B cell (primary cell): ENCODE results near the gene LRRC8E. TPM values are rescaled to one million over a fixed set of nuclear protein-coding genes. Genes with fewer than 3 reads are reported as not detected.

ENCODE experiments used
- ATAC-seq: fragments of 200-7000 bp; cut with Tn5 transposase; one replicate; pipeline ENCODE4 v1.10.0; 2021; ENCODE audit warnings: low read depth, mild to moderate bottlenecking, moderate number of reproducible peaks, moderate library complexity
- CTCF ChIA-PET: fragments of 350-600 bp; sonication (Branson Sonifier 250); formaldehyde crosslinking; loops from one replicate; lab custom pipeline; 2021; ENCODE audit warnings: antibody characterized with exemption, inconsistent platforms; lab: Charles Lee
- POLR2A ChIA-PET: fragments of 350-600 bp; sonication (Branson Sonifier 250); formaldehyde crosslinking; loops from one replicate; lab custom pipeline; 2021; ENCODE audit warnings: antibody characterized with exemption; lab: Charles Lee
- DNase-seq: peaks from one replicate; pipeline ENCODE4 v3.0.0; 2013
- H2AFZ ChIP-seq: 2 replicates; pipeline ENCODE4 v1.6.1; 2012; ENCODE audit warnings: mild to moderate bottlenecking, low read depth, low read length; ENCODE audit not compliant: insufficient read depth, poor library complexity, severe bottlenecking
- H3K27ac ChIP-seq, 2 donors: 1 replicate in 1 of 2; 2 replicates in 1 of 2; pipeline ENCODE4 v1.5.1; 2012 to 2013; ENCODE audit warnings: low read length in 2 of 2, mild to moderate bottlenecking in 2 of 2, moderate library complexity in 1 of 2
- H3K27me3 ChIP-seq, 4 experiments: fragments of 200-600 bp in 1 of 4; sonication (generic) in 1 of 4; replicated peaks in 1 of 4; 1 replicate in 2 of 4; 2 replicates in 2 of 4; pipeline versions ENCODE4 v1.6.1 to v1.7.0; 2013 to 2016; ENCODE audit warnings: low read length in 3 of 4, mild to moderate bottlenecking in 2 of 4, mixed read lengths in 1 of 4, moderate library complexity in 1 of 4; ENCODE audit not compliant: insufficient read depth in 4 of 4, control insufficient read depth in 3 of 4; ENCODE audit errors: control extremely low read depth in 1 of 4
- H3K36me3 ChIP-seq, 2 experiments: replicated peaks in 1 of 2; 1 replicate in 1 of 2; 2 replicates in 1 of 2; pipeline versions ENCODE4 v1.6.1 to v1.7.1; 2013; ENCODE audit warnings: low read length in 1 of 2; ENCODE audit not compliant: insufficient read depth in 2 of 2, control insufficient read depth in 1 of 2; ENCODE audit errors: control extremely low read depth in 1 of 2, extremely low read depth in 1 of 2
- H3K4me1 ChIP-seq, 2 donors: fragments of 200-600 bp in 1 of 2; sonication (generic) in 1 of 2; 1 replicate in 1 of 2; 2 replicates in 1 of 2; pipeline versions ENCODE4 v1.5.1 to v1.6.1; 2013 to 2017; ENCODE audit warnings: low read length in 2 of 2; ENCODE audit not compliant: control insufficient read depth in 2 of 2, insufficient read depth in 2 of 2
- H3K4me2 ChIP-seq: replicated peaks from 2 replicates; pipeline ENCODE3; 2012; ENCODE audit warnings: mild to moderate bottlenecking, low read depth, low read length; ENCODE audit not compliant: poor library complexity, severe bottlenecking
- H3K4me3 ChIP-seq, 5 experiments: fragments of 200-600 bp in 1 of 5; sonication (generic) in 1 of 5; 1 replicate in 3 of 5; 2 replicates in 2 of 5; pipeline versions ENCODE4 v1.5.1 to v1.7.0; 2011 to 2016; ENCODE audit warnings: low read length in 4 of 5, mild to moderate bottlenecking in 4 of 5, low read depth in 2 of 5, control low read depth in 1 of 5, moderate library complexity in 1 of 5; ENCODE audit not compliant: insufficient read depth in 1 of 5; ENCODE audit errors: control extremely low read depth in 1 of 5, extremely low read depth in 1 of 5
- H3K79me2 ChIP-seq: fragments of 200-600 bp; sonication (generic); one replicate; pipeline ENCODE4 v1.6.0; 2016; ENCODE audit warnings: low read length; ENCODE audit not compliant: control insufficient read depth, insufficient read depth
- H3K9ac ChIP-seq: fragments of 200-600 bp; sonication (generic); 2 replicates; pipeline ENCODE4 v1.6.1; 2017; ENCODE audit warnings: mild to moderate bottlenecking, low read length, moderate library complexity
- H3K9me3 ChIP-seq, 3 donors: one replicate each; pipeline versions ENCODE4 v1.6.1 to v1.7.1; 2013; ENCODE audit warnings: low read length in 2 of 3; ENCODE audit not compliant: control insufficient read depth in 2 of 3, insufficient read depth in 1 of 3; ENCODE audit errors: control extremely low read depth in 1 of 3
- H4K20me1 ChIP-seq: 2 replicates; pipeline ENCODE4 v1.6.0; 2012; ENCODE audit warnings: mild to moderate bottlenecking, low read length; ENCODE audit not compliant: insufficient read depth, control insufficient read depth, poor library complexity, severe bottlenecking
- H3K27ac Mint-ChIP-seq: one replicate; pipeline ENCODE4 v1.8.0; 2021; ENCODE audit warnings: mixed read lengths
- H3K27me3 Mint-ChIP-seq: one replicate; pipeline ENCODE4 v1.8.0; 2021; ENCODE audit warnings: mixed read lengths
- H3K4me1 Mint-ChIP-seq: one replicate; pipeline ENCODE4 v1.8.0; 2021; ENCODE audit warnings: mixed read lengths
- H3K4me3 Mint-ChIP-seq: one replicate; pipeline ENCODE4 v1.8.0; 2021; ENCODE audit warnings: mixed read lengths
- H3K9me3 Mint-ChIP-seq: one replicate; pipeline ENCODE4 v1.8.0; 2022; ENCODE audit warnings: mixed read lengths; ENCODE audit not compliant: insufficient read depth
- EZH2 ChIP-seq: IDR thresholded peaks from 2 replicates; pipeline ENCODE4 v1.6.1; 2012; ENCODE audit warnings: borderline replicate concordance, low read depth, mild to moderate bottlenecking, moderate library complexity, low read length; ENCODE audit not compliant: insufficient read depth, poor library complexity, severe bottlenecking
- WGBS: methylation state at CpG from one replicate; pipeline ENCODE4 v1.1.5; 2013; ENCODE audit warnings: missing lambda C conversion rate; ENCODE audit not compliant: insufficient coverage; 5-methylcytosine and 5-hydroxymethylcytosine counted together
- intact Hi-C: fragments of 100-400 bp; cut with micrococcal nuclease; formaldehyde crosslinking; loops from one replicate; pipeline ENCODE4 v1.10.0; 2022
- polyA plus RNA-seq: library from polyadenylated mRNA; depleted of rRNA; stranded (reverse); fragments of >200 nt; gene quantifications from 2 replicates; pipeline ENCODE4 v1.2.3, GENCODE V29; 2012
- total RNA-seq, 2 donors: library from RNA; stranded (reverse); fragments of 120-200 nt in 1 of 2; gene quantifications; 1 replicate in 1 of 2; 2 replicates in 1 of 2; pipeline versions ENCODE4 v1.2.3 to v1.2.4, GENCODE V29; 2013 to 2022
- TF ChIP-seq, protein P1 (sequence below): fragments of 200-600 bp; IDR thresholded peaks from one replicate; pipeline ENCODE4 v1.8.0; 2022; ENCODE audit warnings: antibody characterized with exemption, mild to moderate bottlenecking

LRRC8E gene
- total and polyA plus RNA-seq, 2 donors (not counting 1 experiment from before 2014, with no cell fraction given): not detected

DNA sequence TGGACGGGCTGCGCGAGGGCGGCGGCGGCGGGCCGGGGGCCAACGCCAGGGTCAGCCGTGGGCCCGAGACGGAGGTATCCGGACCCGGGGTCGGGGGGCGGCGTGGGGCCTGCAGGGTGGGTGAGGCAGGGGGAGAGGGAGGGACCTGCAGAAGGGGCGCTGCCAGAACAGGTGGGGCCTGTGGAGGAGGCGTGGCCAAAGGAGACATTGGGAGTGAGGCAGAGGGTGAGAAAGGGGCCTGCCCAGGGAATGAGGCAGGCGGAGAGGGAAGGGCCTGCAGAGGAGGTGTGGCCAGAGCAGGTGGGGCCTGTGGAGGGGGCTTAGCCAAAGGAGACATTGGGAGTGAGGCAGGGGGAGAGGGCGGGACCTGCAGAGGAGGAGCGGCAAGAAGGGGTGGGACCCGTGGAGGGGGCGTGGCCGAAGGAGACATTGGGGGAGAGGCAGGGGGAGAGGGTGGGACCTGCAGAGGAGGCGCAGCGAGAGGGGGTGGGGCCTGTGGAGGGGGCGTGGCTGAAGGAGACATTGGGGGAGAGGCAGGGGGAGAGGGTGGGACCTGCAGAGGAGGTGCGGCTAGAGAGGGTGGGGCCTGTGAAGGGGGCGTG, 18.3 kb upstream of the LRRC8E start:
- 9% methylated on average over 24 of the region's 30 CpGs for WGBS
- TF ChIP-seq, protein P1, sequence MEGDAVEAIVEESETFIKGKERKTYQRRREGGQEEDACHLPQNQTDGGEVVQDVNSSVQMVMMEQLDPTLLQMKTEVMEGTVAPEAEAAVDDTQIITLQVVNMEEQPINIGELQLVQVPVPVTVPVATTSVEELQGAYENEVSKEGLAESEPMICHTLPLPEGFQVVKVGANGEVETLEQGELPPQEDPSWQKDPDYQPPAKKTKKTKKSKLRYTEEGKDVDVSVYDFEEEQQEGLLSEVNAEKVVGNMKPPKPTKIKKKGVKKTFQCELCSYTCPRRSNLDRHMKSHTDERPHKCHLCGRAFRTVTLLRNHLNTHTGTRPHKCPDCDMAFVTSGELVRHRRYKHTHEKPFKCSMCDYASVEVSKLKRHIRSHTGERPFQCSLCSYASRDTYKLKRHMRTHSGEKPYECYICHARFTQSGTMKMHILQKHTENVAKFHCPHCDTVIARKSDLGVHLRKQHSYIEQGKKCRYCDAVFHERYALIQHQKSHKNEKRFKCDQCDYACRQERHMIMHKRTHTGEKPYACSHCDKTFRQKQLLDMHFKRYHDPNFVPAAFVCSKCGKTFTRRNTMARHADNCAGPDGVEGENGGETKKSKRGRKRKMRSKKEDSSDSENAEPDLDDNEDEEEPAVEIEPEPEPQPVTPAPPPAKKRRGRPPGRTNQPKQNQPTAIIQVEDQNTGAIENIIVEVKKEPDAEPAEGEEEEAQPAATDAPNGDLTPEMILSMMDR: no peak
- no peak for TF ChIP-seq EZH2
- peaks cover 35% of the 10 kb centered on the region for H3K4me1 Mint-ChIP-seq
- DNase-seq: peak; percentile 65
- peak overlapping the region; percentile 98 for H3K4me2 ChIP-seq
- no peak for ATAC-seq
- H3K27ac Mint-ChIP-seq: peak overlapping the region; percentile 56
- H3K27ac ChIP-seq: no peak overlapping the region
- H3K27me3 ChIP-seq: peaks cover 0 to 80% (median 23%) of the 10 kb centered on the region in 4 experiments
- H3K79me2 ChIP-seq: no peaks in the 10 kb centered on the region
- ChIA-PET CTCF (interaction anchor here (0.6 to 2.0 kb wide), 17 partner anchors 7 to 1409 kb away, joined by 3 to 15 read pairs (median 5); partner anchors contain the start of genes MAP2K7, SNAPC2, TIMM44 and TRAPPC5), POLR2A (interaction anchor here (0.7 to 1.3 kb wide), 4 partner anchors 33 to 152 kb away, joined by 3 to 11 read pairs (median 4); partner anchors contain the start of genes MAP2K7 and TIMM44)
- peak overlapping the region; percentile 66 for H3K4me3 Mint-ChIP-seq
- H4K20me1 ChIP-seq: peaks cover 11% of the 10 kb centered on the region
- peaks cover 4% of the 10 kb centered on the region for H3K9me3 Mint-ChIP-seq
- intact Hi-C loops: loop anchor here (1.0 to 2.0 kb wide), 4 partner anchors 33 to 73 kb away; partner anchors contain the start of genes MAP2K7, SNAPC2 and TIMM44
- peak overlapping the region in 3 of 5 experiments; percentile 52 to 63 (median 60) for H3K4me3 ChIP-seq
- peak overlapping the region; percentile 74 for H3K9ac ChIP-seq
- H2AFZ ChIP-seq: peak overlapping the region; percentile 84
- H3K27me3 Mint-ChIP-seq: peaks cover 26% of the 10 kb centered on the region
- H3K36me3 ChIP-seq: no peaks in the 10 kb centered on the region
- peaks cover 0 to 57% (median 0%) of the 10 kb centered on the region in 3 donors for H3K9me3 ChIP-seq
- peaks cover 48 to 55% of the 10 kb centered on the region in 2 donors for H3K4me1 ChIP-seq
